ENCODE data around the gene HDDC3.

Gene HDDC3

DNA sequence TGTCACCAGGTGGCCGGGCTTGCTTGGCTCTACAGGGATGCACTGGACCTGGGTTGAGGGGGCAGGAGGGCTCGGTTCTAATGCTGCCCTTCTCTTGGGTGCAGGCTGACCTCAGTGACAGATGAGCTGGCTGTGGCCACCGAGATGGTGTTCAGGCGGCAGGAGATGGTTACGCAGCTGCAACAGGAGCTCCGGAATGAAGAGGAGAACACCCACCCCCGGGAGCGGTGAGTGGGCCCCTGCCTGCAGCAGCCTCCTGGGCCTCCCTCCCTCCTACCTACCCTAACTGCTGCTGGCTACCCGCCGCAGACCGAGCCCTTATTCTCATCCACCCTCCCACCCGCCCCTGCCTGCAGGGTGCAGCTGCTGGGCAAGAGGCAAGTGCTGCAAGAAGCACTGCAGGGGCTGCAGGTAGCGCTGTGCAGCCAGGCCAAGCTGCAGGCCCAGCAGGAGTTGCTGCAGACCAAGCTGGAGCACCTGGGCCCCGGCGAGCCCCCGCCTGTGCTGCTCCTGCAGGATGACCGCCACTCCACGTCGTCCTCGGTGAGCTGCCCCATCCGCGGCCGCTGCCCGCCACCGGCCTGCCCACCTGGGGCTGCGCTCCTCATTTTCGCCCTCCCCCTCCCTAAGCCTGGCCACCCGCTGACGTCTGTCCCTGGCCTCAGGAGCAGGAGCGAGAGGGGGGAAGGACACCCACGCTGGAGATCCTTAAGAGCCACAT lies 42.5 kb downstream of the HDDC3 start:
- no peak for DNase-seq

DNA sequence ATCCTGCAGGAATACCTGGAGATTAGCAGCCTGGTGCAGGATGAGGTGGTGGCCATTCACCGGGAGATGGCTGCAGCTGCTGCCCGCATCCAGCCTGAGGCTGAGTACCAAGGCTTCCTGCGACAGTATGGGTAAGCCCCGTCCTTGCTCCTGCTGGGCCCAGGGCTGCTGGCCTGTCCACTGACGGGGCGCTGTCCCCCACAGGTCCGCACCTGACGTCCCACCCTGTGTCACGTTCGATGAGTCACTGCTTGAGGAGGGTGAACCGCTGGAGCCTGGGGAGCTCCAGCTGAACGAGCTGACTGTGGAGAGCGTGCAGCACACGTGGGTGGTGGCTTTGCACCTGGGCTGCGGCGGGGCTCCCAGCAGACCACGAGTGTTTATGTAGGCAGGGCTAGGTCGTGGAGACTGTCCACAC lies 43.0 kb downstream of the HDDC3 start:
- DNase-seq = no peak

DNA sequence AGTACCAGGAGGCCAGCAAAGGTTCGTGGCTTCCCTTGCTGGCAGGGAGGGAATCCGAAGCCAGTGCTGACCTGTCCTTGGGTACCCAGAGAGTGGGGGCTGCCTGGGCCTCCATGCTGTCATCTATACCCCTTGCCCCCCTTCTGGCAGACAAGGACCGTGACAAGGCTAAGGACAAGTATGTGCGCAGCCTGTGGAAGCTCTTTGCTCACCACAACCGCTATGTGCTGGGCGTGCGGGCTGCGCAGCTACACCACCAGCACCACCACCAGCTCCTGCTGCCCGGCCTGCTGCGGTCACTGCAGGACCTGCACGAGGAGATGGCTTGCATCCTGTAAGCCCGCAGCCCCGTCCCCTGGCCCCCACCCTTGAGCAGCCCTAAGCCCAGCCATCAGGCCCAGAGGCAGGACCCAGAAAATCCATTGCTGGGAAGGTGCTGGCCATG lies 45.3 kb downstream of the HDDC3 start:
- DNase-seq = no peak

DNA sequence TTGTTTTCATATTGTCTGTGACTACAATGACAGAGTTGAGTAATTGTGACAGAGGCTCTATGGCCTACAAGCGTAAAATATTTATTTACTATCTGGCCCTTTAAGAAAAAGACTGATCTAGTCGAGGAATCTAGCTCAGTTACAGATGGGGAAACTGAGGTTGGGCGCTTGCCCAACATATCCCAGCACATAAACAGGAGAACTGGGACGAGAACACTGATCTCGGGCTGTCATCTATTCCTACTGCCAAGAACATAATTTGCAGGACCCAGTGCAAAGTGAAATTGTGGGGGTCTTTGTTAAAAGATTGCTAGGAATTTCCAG lies 46.1 kb downstream of the HDDC3 start:
- DNase-seq = no peak

DNA sequence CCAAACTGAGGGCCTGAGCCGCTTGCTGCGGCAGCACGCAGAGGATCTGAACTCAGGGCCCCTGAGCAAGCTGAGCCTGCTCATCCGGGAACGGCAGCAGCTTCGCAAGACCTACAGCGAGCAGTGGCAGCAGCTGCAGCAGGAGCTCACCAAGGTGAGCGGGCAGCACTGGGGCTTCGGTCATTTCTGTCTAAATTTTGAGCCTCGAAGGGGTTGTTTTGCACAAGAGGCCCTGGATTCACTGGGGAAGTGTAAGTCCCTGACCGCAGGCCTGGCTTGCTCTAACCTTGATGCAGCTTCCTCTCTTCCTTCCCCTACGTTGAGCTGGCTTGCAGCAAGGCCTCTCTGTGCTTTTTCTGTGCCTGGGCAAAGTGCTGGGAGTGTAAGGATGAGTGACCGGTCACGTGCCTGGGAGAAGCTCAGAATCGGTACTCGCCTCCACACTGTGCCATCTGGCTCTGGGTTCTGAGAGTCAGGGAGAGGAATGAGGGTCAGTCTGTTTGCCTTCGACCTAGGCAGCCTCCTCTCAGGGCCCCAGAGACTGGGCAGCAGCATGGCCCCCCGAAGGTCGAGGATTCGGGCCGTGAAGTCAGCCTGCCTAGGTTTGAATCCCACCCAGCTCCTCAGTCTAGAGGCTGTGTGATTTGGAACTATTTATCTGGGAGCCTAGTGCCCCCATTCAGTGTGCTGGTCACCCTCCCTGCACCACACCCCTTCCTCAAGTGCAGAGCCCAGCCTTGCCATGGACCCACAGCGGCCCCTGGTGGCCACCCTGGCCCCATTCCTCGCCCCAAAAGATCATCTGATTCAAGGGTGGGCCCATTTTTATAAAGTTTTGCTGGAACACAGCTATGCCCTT lies 46.7 kb downstream of the HDDC3 start:
- DNase-seq = peak; percentile 78

DNA sequence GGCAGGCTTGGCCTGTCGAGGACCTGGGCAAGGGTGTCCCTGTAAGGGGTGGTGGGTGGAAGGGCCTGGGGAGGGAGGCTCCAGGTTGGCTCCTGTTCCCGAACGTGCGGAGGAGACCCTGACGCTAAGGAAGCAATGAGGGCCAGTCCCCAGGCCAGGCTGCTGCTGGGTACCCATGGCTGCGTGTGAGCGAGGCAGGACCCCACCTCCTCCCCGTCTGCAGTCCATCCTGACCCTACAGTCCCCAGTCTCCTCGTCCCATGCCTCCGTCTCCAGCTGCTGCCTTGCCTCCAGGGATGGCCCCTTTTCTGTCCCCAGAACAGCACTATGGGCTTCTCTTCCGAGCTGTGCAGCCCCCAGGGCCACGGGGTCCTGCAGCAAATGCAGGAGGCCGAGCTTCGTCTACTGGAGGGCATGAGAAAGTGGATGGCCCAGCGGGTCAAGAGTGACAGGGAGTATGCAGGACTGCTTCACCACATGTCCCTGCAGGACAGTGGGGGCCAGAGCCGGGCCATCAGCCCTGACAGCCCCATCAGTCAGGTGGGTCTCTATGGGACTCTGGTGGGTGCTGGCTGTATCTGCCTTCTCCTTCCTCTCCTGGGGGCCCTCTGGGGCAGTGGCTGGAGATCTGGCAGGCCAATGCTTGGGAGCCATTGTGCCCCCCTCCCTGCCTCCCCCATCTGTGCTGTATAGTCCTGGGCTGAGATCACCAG lies 47.5 kb downstream of the HDDC3 start:
- DNase-seq = no peak

DNA sequence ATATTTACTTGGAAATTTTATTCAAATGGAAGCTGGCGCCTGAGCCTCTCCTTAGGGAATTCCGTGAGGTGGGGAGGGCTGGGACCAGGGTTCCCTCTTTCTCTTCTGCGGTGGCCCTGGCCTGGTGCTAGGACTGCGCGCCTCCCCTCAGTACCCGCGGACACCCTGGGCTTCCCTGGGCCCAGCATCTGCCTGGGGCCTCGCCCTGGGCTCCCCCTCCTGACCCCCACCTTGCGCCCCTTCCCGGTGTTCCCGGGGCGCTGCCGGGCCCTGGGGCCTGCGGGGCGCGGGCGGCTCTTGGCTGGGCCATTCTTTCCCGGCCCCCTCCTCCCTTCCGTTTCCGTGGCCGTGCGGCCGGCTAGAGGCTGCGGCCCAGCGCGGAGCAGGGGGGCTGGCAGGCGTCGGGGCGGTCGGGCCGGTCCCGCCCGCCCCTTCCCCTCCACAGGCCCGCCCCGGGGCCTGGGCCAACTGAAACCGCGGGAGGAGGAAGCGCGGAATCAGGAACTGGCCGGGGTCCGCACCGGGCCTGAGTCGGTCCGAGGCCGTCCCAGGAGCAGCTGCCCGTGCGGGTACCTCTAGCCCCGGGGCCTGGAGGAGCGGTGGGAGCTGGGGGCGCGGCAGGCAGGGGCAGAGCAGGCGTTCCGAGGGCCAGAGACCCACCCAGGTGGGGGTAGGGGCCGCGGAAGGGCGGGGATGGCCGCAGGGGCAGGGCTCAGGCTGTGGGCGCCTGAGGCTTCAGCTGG lies 48.2 kb downstream of the HDDC3 start, which contains the start of gene FES:
FES (plus strand) TSS at position 529 of the 743 bp plus-strand sequence. CDS start 542 bp downstream, outside the sequence.
- no peak for DNase-seq

DNA sequence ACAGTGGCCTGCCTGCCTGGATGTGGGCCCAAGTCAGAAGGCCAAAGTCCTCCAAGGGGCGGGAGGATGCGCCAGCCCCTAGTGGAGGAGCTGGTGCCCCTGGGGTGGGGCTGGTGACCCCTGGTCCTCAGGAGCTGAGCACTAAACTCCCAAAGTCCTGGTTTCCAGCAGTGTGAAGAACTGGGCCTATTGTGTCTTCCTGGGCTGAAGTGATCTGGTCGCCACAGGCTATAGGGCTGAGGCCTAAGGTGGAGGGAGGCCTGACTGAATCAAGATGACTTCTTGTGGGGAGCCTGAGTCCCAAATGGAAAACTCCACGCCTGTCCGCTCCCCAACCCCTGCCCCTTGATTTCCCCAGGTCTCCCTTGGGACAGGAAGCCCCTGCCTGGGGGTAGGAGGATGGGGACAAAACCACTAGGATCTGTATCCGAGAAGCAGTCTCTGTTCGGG lies 48.8 kb downstream of the HDDC3 start:
- DNase-seq = no peak

DNA sequence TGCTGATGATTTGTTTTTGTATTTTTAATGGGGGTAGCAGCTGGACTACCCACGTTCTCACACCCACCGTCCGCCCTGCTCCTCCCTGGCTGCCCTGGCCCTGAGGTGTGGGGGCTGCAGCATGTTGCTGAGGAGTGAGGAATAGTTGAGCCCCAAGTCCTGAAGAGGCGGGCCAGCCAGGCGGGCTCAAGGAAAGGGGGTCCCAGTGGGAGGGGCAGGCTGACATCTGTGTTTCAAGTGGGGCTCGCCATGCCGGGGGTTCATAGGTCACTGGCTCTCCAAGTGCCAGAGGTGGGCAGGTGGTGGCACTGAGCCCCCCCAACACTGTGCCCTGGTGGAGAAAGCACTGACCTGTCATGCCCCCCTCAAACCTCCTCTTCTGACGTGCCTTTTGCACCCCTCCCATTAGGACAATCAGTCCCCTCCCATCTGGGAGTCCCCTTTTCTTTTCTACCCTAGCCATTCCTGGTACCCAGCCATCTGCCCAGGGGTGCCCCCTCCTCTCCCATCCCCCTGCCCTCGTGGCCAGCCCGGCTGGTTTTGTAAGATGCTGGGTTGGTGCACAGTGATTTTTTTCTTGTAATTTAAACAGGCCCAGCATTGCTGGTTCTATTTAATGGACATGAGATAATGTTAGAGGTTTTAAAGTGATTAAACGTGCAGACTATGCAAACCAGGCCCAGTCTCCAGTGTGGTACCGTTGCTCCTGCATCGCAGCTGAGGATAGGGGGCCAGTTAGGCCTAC lies 49.4 kb downstream of the HDDC3 start:
- DNase-seq = no peak

DNA sequence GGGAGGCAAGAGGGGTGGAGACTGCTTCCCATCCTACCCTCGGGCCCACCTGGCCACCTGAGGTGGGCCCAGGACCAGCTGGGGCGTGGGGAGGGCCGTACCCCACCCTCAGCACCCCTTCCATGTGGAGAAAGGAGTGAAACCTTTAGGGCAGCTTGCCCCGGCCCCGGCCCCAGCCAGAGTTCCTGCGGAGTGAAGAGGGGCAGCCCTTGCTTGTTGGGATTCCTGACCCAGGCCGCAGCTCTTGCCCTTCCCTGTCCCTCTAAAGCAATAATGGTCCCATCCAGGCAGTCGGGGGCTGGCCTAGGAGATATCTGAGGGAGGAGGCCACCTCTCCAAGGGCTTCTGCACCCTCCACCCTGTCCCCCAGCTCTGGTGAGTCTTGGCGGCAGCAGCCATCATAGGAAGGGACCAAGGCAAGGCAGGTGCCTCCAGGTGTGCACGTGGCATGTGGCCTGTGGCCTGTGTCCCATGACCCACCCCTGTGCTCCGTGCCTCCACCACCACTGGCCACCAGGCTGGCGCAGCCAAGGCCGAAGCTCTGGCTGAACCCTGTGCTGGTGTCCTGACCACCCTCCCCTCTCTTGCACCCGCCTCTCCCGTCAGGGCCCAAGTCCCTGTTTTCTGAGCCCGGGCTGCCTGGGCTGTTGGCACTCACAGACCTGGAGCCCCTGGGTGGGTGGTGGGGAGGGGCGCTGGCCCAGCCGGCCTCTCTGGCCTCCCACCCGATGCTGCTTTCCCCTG lies 50.2 kb downstream of the HDDC3 start:
- DNase-seq = no peak

DNA sequence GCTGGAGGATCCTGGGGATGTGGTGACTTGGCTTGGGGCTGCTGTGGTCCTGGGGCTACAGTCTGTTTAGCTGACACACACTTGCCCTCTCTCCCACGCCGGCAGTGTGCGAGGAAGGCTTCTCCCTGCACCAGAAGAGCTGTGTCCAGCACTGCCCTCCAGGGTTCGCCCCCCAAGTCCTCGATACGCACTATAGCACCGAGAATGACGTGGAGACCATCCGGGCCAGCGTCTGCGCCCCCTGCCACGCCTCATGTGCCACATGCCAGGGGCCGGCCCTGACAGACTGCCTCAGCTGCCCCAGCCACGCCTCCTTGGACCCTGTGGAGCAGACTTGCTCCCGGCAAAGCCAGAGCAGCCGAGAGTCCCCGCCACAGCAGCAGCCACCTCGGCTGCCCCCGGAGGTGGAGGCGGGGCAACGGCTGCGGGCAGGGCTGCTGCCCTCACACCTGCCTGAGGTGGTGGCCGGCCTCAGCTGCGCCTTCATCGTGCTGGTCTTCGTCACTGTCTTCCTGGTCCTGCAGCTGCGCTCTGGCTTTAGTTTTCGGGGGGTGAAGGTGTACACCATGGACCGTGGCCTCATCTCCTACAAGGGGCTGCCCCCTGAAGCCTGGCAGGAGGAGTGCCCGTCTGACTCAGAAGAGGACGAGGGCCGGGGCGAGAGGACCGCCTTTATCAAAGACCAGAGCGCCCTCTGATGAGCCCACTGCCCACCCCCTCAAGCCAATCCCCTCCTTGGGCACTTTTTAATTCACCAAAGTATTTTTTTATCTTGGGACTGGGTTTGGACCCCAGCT lies 51.0 kb downstream of the HDDC3 start:
- DNase-seq = no peak

DNA sequence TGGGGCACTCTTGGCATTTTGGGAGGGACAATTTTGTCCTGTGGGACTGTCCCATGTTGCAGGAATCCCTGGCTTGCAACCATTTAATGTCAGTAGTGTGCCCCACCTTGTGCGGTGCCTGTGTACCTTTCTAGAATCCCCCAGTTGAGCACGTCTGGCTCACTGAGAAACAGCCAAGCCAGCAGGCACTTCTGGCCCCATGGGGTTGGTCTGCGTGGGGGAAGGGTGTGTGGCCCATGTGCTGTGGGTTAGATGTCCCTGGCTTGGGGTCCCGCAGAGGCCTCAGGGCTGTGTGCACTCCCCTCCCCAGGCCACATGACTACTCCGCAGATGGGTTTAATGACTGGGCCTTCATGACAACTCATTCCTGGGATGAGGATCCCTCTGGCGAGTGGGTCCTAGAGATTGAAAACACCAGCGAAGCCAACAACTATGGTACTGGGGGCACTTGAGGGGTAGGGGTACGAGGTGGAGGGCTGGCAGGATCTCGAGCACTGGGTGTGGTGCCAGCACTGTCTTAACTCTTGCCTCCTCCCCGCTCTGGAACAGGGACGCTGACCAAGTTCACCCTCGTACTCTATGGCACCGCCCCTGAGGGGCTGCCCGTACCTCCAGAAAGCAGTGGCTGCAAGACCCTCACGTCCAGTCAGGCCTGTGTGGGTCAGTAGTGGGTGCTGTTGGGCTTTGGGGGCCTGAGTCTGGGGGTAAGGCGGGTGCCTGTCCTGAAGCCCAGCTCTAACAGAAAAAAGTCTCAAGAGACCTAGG lies 51.8 kb downstream of the HDDC3 start:
- DNase-seq = no peak
